G401 (cell line): ENCODE measurements around the gene SLX9. TPM values are rescaled to one million over a fixed set of nuclear protein-coding genes. Genes with fewer than 3 reads are reported as not detected.
"Not testable (repeated sequence)": the region's sequence is repeated elsewhere in the genome, so short reads cannot be mapped to it uniquely, and the experiment has no call there.

ENCODE experiments used
- DNase-seq: peaks from one replicate; pipeline ENCODE4 v3.0.0-alpha.2; 2015; ENCODE audit warnings: low spot score
- in situ Hi-C: cut with HindIII; loops from 2 replicates; pipeline ENCODE4 v1.10.0; 2016; ENCODE audit warnings: low sequenced_read_pairs, mixed read lengths
- total RNA-seq: library from RNA; depleted of rRNA; stranded (reverse); fragments of >200 nt; shearing (Covaris generic); gene quantifications from 2 replicates; pipeline ENCODE4 v1.2.3, GENCODE V29; 2014

Gene SLX9
- total RNA-seq, 1 experiment from 2014 or later, result 48.2 TPM

DNA sequence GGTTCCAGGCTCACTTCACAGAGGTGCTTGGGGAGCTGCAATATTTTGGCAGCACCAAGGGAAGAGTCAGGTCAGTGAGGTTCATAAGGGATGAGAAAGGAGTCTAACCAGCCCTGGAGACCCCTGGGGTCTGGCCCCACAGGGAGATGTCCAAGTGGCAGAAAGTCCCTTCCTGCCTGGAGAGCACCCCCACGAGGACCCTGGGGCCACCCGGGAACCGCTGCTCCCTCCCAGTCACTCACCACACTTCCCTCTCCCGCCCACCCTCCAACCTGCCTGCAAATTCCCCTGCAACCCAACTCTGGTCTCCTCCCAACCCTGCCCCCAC is 12.6 kb upstream of the SLX9 start:
- no peak for DNase-seq
- in situ Hi-C loops, result no loop called here

DNA sequence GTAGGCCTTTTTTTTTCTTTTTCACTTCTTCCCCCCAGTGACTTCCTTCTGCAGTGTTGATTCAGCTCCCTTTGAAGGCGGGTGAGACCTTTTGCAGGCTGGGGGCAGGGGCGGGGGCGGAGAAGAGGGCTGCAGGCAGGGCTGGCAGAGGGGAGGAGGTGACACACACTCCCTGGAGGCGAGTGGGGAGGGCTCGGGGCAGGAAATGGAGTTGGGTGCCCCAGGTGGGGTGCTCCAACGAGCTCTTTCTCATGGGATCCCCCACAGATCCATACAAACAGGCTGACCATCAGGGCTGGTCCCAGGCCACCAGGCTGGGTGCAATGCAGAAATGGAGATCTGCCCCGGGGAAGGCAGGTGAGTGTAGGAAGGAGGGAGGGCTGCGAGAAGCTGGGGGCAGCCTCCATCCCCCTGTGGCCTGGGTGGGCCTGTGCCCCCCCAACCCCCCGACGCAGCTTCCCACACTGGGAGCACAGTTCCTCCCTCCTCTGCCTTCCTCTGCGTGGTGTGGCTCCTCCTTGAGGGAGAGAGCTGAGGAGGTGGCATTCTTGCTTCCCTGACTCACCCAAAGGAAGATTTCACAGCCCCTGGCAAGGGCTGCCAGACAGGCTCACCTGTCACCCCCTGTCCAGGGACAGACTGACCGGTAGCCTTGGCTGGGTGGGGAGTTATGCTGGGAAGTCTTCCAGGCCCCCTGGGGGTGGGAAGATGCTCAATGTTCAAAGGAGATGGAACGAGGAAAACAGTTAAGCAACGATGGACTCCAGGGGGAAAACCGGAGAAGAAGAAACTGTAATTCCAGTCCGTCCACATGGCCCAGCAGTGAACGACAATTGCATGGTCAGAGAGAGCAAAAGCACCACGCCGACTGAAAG is 12.0 kb upstream of the SLX9 start:
- in situ Hi-C loops, result no loop called here
- DNase-seq, result no peak

GRCh38 chr21:44928500-44929241 is 11.2 kb upstream of the SLX9 start:
- DNase-seq, in situ Hi-C loops: not testable (repeated sequence)

- in situ Hi-C loops, result no loop called here
- DNase-seq, result no peak
Observed at GRCh38 chr21:44929242-44929798, 10.5 kb upstream of the SLX9 start.

DNA sequence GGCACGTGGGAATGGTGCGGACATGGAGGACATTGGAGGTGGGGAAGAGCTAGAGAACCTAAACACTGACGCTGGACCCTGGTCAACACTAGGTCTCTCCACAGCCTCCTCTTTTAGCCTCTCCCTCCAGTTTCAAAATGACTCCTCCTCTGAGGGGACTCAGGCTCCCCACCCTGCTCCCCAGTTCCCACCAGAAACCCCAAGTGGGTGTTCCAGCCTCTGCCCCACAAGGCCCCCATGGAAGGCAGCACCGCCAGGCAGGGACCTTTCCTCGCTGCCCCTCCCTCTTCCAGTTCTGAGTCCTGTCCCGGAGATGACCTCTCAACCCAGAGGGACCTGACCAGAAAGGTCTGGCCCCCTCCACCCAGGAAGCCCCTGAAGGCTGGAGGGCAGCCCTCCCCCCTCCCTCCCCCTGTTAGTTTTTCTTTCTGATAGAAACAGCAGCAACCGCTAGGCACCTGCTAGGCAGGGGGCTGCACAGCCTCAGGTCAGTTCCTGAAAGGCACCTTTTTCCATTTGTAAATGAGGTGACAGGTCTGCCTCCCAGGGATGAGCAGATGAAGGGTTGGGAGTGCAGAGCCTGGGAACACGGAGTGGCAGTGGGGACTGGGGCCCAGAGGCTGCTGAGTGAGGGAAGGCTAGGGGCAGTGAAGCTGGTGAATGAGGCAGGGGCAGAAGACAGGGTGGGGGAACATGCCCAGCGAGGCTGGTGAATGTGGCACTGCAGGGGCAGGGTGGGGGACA is 9.9 kb upstream of the SLX9 start:
- in situ Hi-C loops, result no loop called here
- no peak for DNase-seq

DNA sequence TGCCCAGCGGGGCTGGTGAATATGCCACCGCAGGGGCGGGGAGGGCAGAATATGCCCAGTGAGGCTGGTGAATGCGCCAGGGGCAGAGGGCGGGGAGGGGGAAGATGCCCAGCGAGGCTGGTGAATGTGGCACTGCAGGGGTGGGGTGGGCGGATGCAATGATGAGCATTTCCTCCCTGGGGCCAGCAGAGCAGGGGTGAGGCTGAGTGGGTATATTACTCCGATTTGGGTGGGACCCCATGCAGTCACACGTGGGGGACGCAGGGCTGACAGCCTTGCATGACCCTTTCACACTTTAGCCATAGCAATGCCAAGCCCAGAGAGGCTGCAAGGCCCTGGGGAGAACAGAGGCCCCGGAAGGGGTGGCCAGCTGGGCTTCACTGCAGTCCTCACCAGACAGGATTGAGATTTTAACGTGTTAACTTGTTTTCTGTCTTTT is 9.3 kb upstream of the SLX9 start:
- DNase-seq, result no peak
- in situ Hi-C loops, result no loop called here

- in situ Hi-C loops, result no loop called here
- DNase-seq, result no peak
Observed at GRCh38 chr21:44931137-44931500, 8.7 kb upstream of the SLX9 start.

DNA sequence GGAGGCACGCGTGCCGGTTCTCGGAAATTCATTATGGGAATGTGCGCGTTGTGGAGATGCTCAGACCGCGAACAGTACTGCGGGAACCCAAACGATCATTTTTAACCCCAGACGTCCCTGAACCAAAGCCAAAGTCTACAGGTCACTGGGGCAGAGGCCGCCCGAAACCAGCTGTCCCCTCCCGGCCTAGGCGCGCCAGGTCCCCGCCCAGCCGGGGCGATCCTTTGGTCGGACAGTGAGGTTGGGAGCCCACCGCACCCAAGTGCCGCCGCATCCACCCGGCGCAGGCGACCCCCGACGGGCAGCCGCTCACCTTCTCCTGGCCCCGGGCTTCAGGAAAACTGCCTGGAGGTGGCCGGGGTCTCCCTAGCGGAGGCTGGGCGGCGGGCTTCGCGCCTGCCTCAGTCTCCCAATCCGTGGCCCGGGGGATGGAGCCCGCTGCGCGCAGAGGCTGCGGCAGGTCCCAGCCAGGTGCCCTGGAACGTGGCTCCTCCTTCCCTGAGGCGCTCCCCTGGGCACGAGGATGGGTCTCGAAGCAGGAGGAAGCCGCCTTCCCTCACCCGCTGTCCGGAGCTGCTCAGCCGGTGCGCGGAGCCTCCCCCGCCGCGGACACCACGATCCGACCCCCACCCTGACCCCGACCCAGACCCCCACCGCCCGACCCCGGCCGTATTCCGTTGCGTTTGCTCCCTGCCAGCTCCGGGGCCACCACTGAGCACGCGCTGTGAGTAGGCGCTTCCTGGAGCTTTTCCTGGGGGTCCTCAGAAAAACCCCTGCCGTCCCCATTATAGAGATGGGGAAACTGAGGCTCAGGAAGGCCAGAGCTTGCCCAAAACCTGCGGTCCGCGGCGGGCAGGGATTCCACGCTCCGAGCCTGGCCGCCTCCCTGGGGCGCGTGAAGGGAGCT is 8.1 kb upstream of the SLX9 start:
- DNase-seq, result no peak
- in situ Hi-C loops, result no loop called here

GRCh38 chr21:44932408-44933181 is 7.2 kb upstream of the SLX9 start:
- no peak for DNase-seq
- in situ Hi-C loops, result no loop called here

- in situ Hi-C loops, result no loop called here
- DNase-seq, result no peak
Observed at GRCh38 chr21:44933199-44933917, 6.5 kb upstream of the SLX9 start.

- in situ Hi-C loops, result no loop called here
- DNase-seq, result no peak
Observed at GRCh38 chr21:44933918-44934260, 5.9 kb upstream of the SLX9 start.

GRCh38 chr21:44934276-44934675 is 5.6 kb upstream of the SLX9 start:
- in situ Hi-C loops, result no loop called here
- DNase-seq, result no peak

DNA sequence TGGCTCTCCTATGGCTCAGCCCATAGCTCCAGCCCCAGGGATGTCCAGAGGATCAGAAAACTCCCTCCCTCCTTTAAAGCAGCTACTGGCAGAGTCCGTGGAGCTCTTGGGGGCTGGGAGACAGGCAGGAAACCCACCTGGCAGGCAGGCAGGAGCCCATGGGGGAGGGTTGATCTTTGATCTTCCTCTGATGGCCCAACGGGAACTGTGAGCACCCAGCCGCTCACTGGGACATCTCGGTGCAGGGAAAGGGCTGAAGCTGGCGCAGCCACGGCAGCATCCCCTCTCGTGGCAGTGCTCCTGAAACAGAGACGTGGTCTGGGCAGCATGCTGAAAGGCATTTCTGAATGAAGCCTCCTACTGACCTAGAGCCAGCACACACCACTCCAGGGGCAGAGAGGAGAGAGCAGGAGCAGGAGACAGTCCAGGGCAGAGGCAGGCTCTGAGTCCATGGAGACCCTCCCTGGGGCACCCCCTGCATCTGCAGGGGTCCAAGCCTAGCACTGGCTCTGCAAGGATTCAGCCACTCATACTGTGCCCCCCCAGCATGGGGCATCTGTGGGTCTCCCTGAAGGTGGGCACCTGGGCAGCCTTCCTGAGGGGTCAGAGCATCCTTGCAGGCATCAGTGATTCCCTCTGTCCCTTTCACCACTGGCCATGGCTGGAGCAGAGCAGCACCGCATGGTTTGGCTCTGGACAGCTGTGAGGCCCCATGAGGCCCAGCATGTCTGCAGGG is 4.9 kb upstream of the SLX9 start:
- in situ Hi-C loops, result no loop called here
- DNase-seq, result no peak

GRCh38 chr21:44935533-44935927 is 4.3 kb upstream of the SLX9 start:
- in situ Hi-C loops, result no loop called here
- DNase-seq, result no peak

DNA sequence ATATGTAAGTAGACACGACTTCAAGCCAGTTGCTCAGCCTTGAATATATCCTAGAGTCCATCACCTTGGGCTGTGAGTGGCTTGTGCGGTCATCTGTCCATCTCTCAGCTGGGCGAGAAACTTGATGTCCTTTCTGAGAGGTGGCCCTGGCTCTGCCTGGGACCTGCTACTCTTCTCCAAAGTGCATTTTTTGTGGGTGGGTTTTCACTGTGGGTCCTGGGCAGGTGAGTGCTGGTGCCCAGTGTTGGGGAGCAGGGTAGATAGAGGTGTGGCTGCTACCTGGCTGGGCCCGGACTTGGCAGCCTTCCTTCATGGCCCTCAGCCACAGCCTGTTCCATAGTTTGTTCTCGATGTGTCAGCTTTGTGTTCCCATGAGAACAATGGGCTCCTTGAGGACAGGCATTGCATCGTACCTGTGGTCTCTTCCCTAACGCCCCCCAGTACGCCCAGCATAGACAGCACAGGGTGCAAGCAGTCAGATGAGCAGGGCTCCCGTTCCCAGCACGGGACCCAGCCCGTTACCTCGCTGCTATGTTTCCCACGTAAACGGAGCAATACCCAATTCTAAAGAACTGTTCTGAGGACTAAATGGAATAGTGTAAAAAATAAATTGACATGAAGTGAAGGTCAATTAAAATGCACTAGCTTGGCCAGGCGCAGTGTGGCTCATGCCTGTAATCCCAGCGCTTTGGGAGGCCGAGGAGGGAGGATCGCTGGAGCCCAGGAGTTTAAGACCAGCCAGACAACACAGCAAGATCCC is 877 bp upstream of the SLX9 start:
- no peak for DNase-seq
- in situ Hi-C loops, result no loop called here

DNA sequence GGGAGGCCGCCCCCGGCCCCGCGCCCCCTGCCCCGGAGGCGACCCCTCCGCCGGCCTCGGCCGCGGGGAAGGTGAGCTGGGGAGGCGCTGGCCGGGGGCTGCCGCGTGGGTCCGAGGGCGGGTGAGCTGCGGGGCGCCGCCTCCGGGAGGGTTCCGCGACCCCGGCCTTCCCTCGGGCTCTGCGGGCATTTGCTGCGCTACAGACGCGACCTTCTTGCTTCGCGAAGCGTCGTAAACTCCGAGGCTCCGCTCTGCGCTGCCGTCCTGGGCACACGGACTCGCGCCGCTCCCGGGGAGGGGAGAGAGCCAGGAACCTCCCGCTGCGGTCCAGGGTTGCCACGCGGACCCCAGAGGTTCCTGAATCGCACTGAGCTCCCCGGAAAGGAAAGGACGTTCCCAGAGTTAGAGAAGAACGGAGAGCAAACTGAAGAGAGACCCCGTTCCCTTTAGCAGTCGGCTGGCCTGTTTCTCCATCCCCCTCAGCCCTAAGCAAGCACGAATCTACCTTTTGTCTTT is 345 bp downstream of the SLX9 start:
- in situ Hi-C loops, result no loop called here
- DNase-seq, result no peak
